HCT116 (cell line): ENCODE data around the gene ADAR.

ENCODE experiments used
- EGR1 ChIP-seq: IDR thresholded peaks from 2 replicates; pipeline ENCODE4 v1.6.1; 2012; ENCODE audit warnings: low read depth
- EZH2 ChIP-seq: fragments of 200-600 bp; sonication (generic); IDR thresholded peaks from 2 replicates; pipeline ENCODE4 v1.6.1; 2017; ENCODE audit warnings: antibody characterized with exemption, mixed run types
- EZH2phosphoT487 ChIP-seq: fragments of 200-600 bp; IDR thresholded peaks from 2 replicates; pipeline ENCODE4 v1.6.1; 2018; ENCODE audit warnings: antibody characterized with exemption, borderline replicate concordance
- POLR2A ChIP-seq: IDR thresholded peaks from 2 replicates; pipeline ENCODE4 v1.7.0; 2011; ENCODE audit warnings: borderline replicate concordance; ENCODE audit not compliant: insufficient read depth, insufficient read length; ENCODE audit errors: extremely low read depth
- POLR2AphosphoS5 ChIP-seq: IDR thresholded peaks from 2 replicates; pipeline ENCODE4 v1.6.1; 2011; ENCODE audit warnings: mild to moderate bottlenecking, low read depth, low read length, moderate library complexity
- SIN3A ChIP-seq: IDR thresholded peaks from 2 replicates; pipeline ENCODE4 v1.6.1; 2012; ENCODE audit warnings: low read depth
- ZFX ChIP-seq: fragments of 450-650 bp; IDR thresholded peaks from 2 replicates; pipeline ENCODE4 v1.6.1; 2017
- ZNF274 ChIP-seq: fragments of 200-500 bp; sonication (Bioruptor generic); IDR thresholded peaks from 2 replicates; pipeline ENCODE4 v1.6.1; 2014; ENCODE audit warnings: mild to moderate bottlenecking, low read depth, low read length, inconsistent platforms
- TF ChIP-seq, protein P1 (sequence below), 3 experiments: fragments of 200-600 bp in 1 of 3; sonication (generic) in 1 of 3; IDR thresholded peaks in 2 of 3; conservative IDR thresholded peaks in 1 of 3; 2 replicates each; pipeline ENCODE4 v1.5.1; 2012 to 2017; ENCODE audit warnings: low read depth in 2 of 3, low read length in 2 of 3, antibody characterized with exemption in 1 of 3, borderline replicate concordance in 1 of 3, control low read depth in 1 of 3, mild to moderate bottlenecking in 1 of 3, mixed read lengths in 1 of 3, mixed run types in 1 of 3, moderate library complexity in 1 of 3; ENCODE audit not compliant: insufficient read depth in 1 of 3
- TF ChIP-seq, protein P2 (sequence below): IDR thresholded peaks from 2 replicates; pipeline ENCODE4 v1.6.1; 2012; ENCODE audit warnings: low read depth

DNA sequence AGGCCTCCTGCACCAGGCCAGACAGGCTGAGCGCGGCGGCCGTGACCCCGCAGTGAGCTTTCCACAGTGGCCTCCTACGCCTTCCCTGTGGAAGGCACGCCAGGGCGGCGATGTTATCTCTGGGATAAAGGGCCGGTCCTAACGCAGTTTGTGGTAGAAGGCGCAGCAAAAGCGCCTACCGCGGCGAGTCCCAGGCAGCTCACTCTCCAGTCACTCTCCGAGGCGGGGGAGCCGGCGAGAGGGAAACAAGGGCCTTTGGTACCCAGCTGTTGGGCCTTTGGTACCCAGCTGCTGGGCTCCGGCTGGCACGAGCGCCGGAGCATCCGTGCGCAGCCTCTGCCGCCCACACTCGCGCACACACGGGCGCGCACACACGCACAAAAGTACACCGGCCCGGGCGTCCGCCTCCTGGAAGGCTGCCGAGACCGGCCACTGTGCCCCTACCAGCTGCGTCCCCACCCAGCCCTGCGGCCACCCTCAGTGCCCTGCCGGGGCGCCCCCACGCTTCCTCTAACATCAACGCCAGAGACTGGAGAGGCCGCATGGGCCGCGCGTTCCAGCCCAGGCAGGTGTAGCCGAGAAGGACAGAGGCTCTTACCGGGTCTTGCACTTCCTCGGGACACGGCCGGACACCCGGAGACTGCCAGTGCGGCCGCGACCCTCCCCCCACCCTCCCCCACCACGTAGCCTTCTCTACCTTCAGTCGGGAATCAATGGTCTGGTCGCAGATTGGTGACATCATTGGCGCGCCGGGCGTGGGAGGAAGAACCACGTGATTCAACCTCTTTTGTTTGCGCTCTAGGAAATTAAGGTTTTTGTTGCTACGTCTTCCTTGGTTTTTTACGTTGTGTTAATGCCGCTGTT is 19.5 kb upstream of the ADAR start:
- TF ChIP-seq, protein P1, sequence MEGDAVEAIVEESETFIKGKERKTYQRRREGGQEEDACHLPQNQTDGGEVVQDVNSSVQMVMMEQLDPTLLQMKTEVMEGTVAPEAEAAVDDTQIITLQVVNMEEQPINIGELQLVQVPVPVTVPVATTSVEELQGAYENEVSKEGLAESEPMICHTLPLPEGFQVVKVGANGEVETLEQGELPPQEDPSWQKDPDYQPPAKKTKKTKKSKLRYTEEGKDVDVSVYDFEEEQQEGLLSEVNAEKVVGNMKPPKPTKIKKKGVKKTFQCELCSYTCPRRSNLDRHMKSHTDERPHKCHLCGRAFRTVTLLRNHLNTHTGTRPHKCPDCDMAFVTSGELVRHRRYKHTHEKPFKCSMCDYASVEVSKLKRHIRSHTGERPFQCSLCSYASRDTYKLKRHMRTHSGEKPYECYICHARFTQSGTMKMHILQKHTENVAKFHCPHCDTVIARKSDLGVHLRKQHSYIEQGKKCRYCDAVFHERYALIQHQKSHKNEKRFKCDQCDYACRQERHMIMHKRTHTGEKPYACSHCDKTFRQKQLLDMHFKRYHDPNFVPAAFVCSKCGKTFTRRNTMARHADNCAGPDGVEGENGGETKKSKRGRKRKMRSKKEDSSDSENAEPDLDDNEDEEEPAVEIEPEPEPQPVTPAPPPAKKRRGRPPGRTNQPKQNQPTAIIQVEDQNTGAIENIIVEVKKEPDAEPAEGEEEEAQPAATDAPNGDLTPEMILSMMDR (IDR thresholded peaks at IDR 0.05 in 2 of 3, conservative IDR thresholded peaks at IDR 0.05 in 1 of 3; ENCODE audit: borderline replicate concordance in 1 of 3, insufficient read depth in 1 of 3, low read depth in 2 of 3, low read length in 2 of 3), result no peak
- no peak for TF ChIP-seq POLR2A
- no peak for TF ChIP-seq ZNF274
- TF ChIP-seq POLR2AphosphoS5, result peak; percentile 80
- TF ChIP-seq EZH2, result no peak
- peak; percentile 73 for TF ChIP-seq SIN3A
- TF ChIP-seq, protein P2, sequence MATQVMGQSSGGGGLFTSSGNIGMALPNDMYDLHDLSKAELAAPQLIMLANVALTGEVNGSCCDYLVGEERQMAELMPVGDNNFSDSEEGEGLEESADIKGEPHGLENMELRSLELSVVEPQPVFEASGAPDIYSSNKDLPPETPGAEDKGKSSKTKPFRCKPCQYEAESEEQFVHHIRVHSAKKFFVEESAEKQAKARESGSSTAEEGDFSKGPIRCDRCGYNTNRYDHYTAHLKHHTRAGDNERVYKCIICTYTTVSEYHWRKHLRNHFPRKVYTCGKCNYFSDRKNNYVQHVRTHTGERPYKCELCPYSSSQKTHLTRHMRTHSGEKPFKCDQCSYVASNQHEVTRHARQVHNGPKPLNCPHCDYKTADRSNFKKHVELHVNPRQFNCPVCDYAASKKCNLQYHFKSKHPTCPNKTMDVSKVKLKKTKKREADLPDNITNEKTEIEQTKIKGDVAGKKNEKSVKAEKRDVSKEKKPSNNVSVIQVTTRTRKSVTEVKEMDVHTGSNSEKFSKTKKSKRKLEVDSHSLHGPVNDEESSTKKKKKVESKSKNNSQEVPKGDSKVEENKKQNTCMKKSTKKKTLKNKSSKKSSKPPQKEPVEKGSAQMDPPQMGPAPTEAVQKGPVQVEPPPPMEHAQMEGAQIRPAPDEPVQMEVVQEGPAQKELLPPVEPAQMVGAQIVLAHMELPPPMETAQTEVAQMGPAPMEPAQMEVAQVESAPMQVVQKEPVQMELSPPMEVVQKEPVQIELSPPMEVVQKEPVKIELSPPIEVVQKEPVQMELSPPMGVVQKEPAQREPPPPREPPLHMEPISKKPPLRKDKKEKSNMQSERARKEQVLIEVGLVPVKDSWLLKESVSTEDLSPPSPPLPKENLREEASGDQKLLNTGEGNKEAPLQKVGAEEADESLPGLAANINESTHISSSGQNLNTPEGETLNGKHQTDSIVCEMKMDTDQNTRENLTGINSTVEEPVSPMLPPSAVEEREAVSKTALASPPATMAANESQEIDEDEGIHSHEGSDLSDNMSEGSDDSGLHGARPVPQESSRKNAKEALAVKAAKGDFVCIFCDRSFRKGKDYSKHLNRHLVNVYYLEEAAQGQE, result no peak
- peak; percentile 60 for TF ChIP-seq ZFX
- no peak for TF ChIP-seq EZH2phosphoT487
- TF ChIP-seq EGR1, result peak; percentile 99
